ENCODE results near the gene ASAH2. TPM values are rescaled to one million over a fixed set of nuclear protein-coding genes. Genes with fewer than 3 reads are reported as not detected.

ASAH2 gene
- polyA plus RNA-seq, 6 donors from 2014 or later = 0.13 to 1.5 (median 1.3) TPM; not detected in 2

- H3K27me3 Mint-ChIP-seq = peaks cover 7 to 22% (median 20%) of the 10 kb centered on the region in 3 donors
- no peak overlapping the region for H3K4me3 Mint-ChIP-seq
- DNase-seq (no peak), ATAC-seq (ENCODE audit: low read depth in 2 of 2) (no peak)
- H3K36me3 Mint-ChIP-seq = no peaks in the 10 kb centered on the region
- peaks cover 0 to 9% (median 6%) of the 10 kb centered on the region in 3 donors for H3K4me1 Mint-ChIP-seq
- peaks cover 0 to 3% (median 0%) of the 10 kb centered on the region in 7 donors for H3K9me3 Mint-ChIP-seq
- no peak overlapping the region for H3K27ac Mint-ChIP-seq
Observed at GRCh38 chr10:50219200-50219599, 32.1 kb downstream of the ASAH2 start.

GRCh38 chr10:50216894-50217293 lies 34.4 kb downstream of the ASAH2 start:
- Mint-ChIP-seq H3K27ac (peak overlapping the region in 1 of 6 donors; percentile 80), H3K27me3 (peaks cover 8 to 18% (median 16%) of the 10 kb centered on the region in 3 donors), H3K9me3 (peaks cover 0 to 3% (median 0%) of the 10 kb centered on the region in 7 donors), H3K4me3 (no peak overlapping the region), H3K4me1 (peaks cover 0 to 9% (median 6%) of the 10 kb centered on the region in 3 donors), H3K36me3 (no peaks in the 10 kb centered on the region)
- ATAC-seq (ENCODE audit: low read depth in 2 of 2) (peak in 1 of 2 donors; percentile 47), DNase-seq (no peak)

GRCh38 chr10:50216418-50216817 lies 34.9 kb downstream of the ASAH2 start:
- H3K4me3 Mint-ChIP-seq = no peak overlapping the region
- no peak overlapping the region for H3K27ac Mint-ChIP-seq
- H3K9me3 Mint-ChIP-seq = peaks cover 0 to 3% (median 0%) of the 10 kb centered on the region in 7 donors
- no peaks in the 10 kb centered on the region for H3K36me3 Mint-ChIP-seq
- peaks cover 0 to 9% (median 6%) of the 10 kb centered on the region in 3 donors for H3K4me1 Mint-ChIP-seq
- DNase-seq = no peak
- peaks cover 4 to 14% (median 14%) of the 10 kb centered on the region in 3 donors for H3K27me3 Mint-ChIP-seq
- ATAC-seq (ENCODE audit: low read depth in 2 of 2) = no peak

- Mint-ChIP-seq H3K36me3 (no peaks in the 10 kb centered on the region), H3K4me3 (no peak overlapping the region), H3K27me3 (peaks cover 3 to 17% (median 12%) of the 10 kb centered on the region in 3 donors), H3K4me1 (peaks cover 0 to 3% (median 0%) of the 10 kb centered on the region in 3 donors), H3K27ac (no peak overlapping the region), H3K9me3 (peaks cover 0 to 1% (median 0%) of the 10 kb centered on the region in 7 donors)
- ATAC-seq (ENCODE audit: low read depth in 2 of 2) = no peak
- no peak for DNase-seq
Observed at GRCh38 chr10:50211670-50212069, 39.6 kb downstream of the ASAH2 start.

- Mint-ChIP-seq H3K9me3 (peaks cover 0 to 1% (median 0%) of the 10 kb centered on the region in 7 donors), H3K27ac (no peak overlapping the region), H3K36me3 (no peaks in the 10 kb centered on the region), H3K4me3 (no peak overlapping the region), H3K4me1 (no peaks in the 10 kb centered on the region), H3K27me3 (peaks cover 7 to 24% (median 13%) of the 10 kb centered on the region in 3 donors)
- DNase-seq = no peak
- ATAC-seq (ENCODE audit: low read depth in 2 of 2) = no peak
Observed at GRCh38 chr10:50210876-50211275, 40.4 kb downstream of the ASAH2 start.

Other genes with a start within 250 kb of the ASAH2 start
- gene WASHC2A, start 183.6 kb downstream of the ASAH2 start, polyA plus RNA-seq (ENCODE audit: low read depth in 6 of 6) = 10 to 100 TPM; 15.3 to 36.2 (median 20.6) TPM

All from naive B cell (primary cell).